Left ventricle myocardium inferior (tissue), 1 donor: ENCODE data around the gene DLK1. TPM values are rescaled to one million over a fixed set of nuclear protein-coding genes. Genes with fewer than 3 reads are reported as not detected.

Experiments
- DNase-seq: peaks from one replicate; pipeline ENCODE4 v3.0.0-alpha.2; 2020
- H3K27ac ChIP-seq: fragments of 200-600 bp; replicated peaks from 2 replicates; pipeline ENCODE4 v1.8.0; 2021
- H3K27me3 ChIP-seq: fragments of 200-600 bp; 2 replicates; pipeline ENCODE4 v1.8.0; 2021; ENCODE audit warnings: low read depth
- H3K36me3 ChIP-seq: fragments of 200-600 bp; 2 replicates; pipeline ENCODE4 v1.8.0; 2021
- H3K4me1 ChIP-seq: fragments of 200-600 bp; 2 replicates; pipeline ENCODE4 v1.8.0; 2021
- H3K4me3 ChIP-seq: fragments of 200-600 bp; 2 replicates; pipeline ENCODE4 v1.8.0; 2021; ENCODE audit warnings: mild to moderate bottlenecking, moderate library complexity
- H3K9me3 ChIP-seq: fragments of 200-600 bp; replicated peaks from 2 replicates; pipeline ENCODE4 v1.8.0; 2021
- CTCF ChIP-seq: fragments of 200-600 bp; IDR thresholded peaks from 2 replicates; pipeline ENCODE4 v1.8.0; 2021; ENCODE audit warnings: antibody characterized with exemption, mild to moderate bottlenecking, borderline replicate concordance
- intact Hi-C: fragments of 100-400 bp; cut with micrococcal nuclease; formaldehyde crosslinking; loops from one replicate; pipeline ENCODE4 v1.11.0; 2022
- total RNA-seq: library from RNA; stranded (reverse); fragmentation: NEBNext Ultra II Directional; extraction: Animal tissue kit (Norgen Biotek cat#: 25700); gene quantifications from one replicate; pipeline ENCODE4 v1.2.1, GENCODE V29; 2021
- donor health status: DM: no; HTN: yes; CAD: no; lungs with severe emphysema.

Gene DLK1
- total RNA-seq, 1 donor from 2014 or later, result 2.8 TPM

DNA sequence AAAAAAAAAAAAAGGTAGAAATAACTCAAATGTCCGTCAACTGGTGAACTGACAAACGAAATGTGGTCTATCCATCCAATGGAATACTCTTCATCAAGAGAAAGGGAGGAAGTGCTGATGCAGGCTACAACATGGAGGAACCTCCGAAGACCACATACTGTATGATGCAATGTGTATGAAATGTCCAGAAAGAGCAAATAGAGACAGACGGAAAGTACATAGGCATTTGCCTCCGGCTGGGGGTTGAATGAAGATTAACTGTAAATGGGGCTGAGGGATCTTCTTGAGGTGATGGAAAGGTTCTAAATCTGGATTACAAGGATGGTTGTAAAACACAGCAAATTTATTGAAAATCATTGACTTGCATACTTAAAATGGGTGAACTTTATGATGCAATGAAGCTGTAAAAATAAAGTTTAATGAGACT lies 35.4 kb downstream of the DLK1 start:
- Histone ChIP-seq H3K36me3 (no peaks in the 10 kb centered on the region), H3K4me1 (no peaks in the 10 kb centered on the region), H3K9me3 (no peaks in the 10 kb centered on the region), H3K27me3 (peaks cover 65% of the 10 kb centered on the region), H3K4me3 (no peak overlapping the region), H3K27ac (no peak overlapping the region)
- intact Hi-C loops, result no loop called here
- TF ChIP-seq CTCF, result no peak
- no peak for DNase-seq

DNA sequence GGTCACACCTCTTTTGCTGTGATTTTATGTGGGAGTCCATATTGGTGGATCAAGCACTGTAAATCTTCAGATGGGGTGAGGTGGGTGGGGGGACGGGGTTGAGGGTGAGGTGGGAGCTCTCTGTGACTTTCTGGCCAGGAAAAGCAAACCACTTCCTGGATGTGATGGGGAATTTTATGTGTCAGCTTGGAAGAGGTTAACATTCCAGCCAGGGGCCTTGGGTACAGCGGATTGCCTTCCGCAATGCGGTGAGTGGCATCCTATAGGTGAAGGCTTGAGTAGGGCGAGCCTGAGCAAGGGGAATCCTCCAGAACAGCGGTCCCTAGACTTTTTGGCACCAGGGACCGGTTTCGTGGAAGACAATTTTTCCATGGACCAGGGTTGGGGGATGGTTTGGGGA lies 36.2 kb downstream of the DLK1 start:
- Histone ChIP-seq H3K36me3 (no peaks in the 10 kb centered on the region), H3K27ac (no peak overlapping the region), H3K27me3 (peaks cover 73% of the 10 kb centered on the region), H3K9me3 (no peaks in the 10 kb centered on the region), H3K4me3 (no peak overlapping the region), H3K4me1 (no peaks in the 10 kb centered on the region)
- TF ChIP-seq CTCF, result no peak
- no peak for DNase-seq
- intact Hi-C loops, result no loop called here

DNA sequence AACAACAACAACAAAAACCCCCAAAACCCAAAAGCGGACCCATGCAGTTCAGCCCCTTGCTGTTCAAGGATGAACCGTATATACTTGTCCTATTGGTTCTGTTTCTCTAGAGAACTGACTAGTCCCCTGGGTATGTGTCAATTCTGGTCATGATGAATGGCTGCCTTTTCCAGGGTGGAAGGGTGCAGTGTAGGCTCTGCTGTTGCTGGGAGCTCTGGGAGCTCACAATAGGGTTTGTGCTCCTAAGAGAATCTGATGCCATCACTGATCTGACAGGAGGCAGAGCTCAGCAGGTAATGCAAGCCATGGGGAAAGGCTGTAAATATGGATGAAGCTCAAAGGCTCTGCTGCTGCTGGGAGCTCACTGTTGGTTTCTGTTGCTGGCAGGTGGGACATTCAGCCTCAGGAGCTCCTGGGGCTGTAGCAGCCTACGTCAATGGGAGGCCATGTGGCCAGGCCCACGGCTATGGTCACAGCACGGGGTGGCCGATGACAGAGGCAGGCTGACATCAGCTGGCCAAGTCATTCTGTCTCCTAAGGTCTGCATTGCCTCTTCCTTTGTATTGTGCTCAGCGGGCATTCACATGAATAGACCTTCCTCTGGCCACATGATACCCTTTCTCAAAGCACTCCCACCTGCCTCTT lies 37.9 kb downstream of the DLK1 start:
- intact Hi-C loops, result no loop called here
- no peak overlapping the region for H3K27ac ChIP-seq
- H3K9me3 ChIP-seq, result no peaks in the 10 kb centered on the region
- H3K27me3 ChIP-seq, result peaks cover 86% of the 10 kb centered on the region
- H3K4me3 ChIP-seq, result no peak overlapping the region
- TF ChIP-seq CTCF, result no peak
- H3K36me3 ChIP-seq, result no peaks in the 10 kb centered on the region
- H3K4me1 ChIP-seq, result no peaks in the 10 kb centered on the region
- no peak for DNase-seq

GRCh38 chr14:100765296-100765695 lies 38.6 kb downstream of the DLK1 start:
- intact Hi-C loops, result no loop called here
- H3K9me3 ChIP-seq, result no peaks in the 10 kb centered on the region
- H3K27ac ChIP-seq, result no peak overlapping the region
- TF ChIP-seq CTCF, result no peak
- no peaks in the 10 kb centered on the region for H3K36me3 ChIP-seq
- H3K4me3 ChIP-seq, result no peak overlapping the region
- H3K4me1 ChIP-seq, result no peaks in the 10 kb centered on the region
- no peak for DNase-seq
- peaks cover 88% of the 10 kb centered on the region for H3K27me3 ChIP-seq

DNA sequence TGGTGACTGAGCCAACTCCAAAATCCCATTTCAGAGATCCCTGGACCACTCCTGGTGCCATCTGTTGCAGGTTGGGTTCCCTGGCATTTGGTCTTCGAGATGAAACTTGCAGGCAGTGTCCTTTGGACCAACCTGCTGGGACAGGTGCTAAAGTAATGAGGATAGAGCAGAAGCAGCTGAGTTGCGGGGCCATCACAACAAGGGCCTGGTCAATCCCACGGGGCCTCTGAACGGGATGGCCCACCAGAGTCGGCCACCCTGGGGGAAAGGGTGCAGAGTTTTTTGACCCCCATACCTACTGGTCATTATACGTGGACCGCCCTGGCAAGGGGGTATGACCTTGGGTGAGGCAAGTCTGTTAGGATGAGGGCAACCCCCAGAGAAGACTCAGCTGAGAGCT lies 39.3 kb downstream of the DLK1 start:
- DNase-seq, result no peak
- Histone ChIP-seq H3K27me3 (peaks cover 88% of the 10 kb centered on the region), H3K9me3 (peaks cover 3% of the 10 kb centered on the region), H3K4me1 (no peaks in the 10 kb centered on the region), H3K27ac (no peak overlapping the region), H3K36me3 (no peaks in the 10 kb centered on the region), H3K4me3 (no peak overlapping the region)
- no peak for TF ChIP-seq CTCF
- intact Hi-C loops, result no loop called here
